ENCODE measurements around the gene LARGE2.

DNA sequence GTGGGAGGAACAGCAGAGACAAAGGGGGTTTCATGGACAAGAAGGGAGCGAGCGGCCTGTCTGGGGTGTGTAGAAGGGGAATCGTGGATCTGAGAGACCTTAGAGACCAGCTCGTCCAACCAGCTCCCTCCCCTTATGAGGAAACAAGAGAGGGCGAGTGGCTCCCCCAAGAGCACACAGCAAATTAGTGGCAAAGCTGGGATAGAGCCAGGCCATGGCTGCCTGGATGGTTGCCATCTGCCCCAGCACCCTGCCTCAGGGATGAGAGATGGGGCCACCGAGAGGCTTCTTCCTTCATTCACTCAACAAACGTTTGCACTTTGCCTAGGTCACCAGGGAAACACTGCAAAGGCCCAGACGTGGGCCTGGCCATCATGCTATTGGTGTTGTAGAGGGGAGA lies 32.9 kb upstream of the LARGE2 start:
- TF ChIP-seq, protein P1, sequence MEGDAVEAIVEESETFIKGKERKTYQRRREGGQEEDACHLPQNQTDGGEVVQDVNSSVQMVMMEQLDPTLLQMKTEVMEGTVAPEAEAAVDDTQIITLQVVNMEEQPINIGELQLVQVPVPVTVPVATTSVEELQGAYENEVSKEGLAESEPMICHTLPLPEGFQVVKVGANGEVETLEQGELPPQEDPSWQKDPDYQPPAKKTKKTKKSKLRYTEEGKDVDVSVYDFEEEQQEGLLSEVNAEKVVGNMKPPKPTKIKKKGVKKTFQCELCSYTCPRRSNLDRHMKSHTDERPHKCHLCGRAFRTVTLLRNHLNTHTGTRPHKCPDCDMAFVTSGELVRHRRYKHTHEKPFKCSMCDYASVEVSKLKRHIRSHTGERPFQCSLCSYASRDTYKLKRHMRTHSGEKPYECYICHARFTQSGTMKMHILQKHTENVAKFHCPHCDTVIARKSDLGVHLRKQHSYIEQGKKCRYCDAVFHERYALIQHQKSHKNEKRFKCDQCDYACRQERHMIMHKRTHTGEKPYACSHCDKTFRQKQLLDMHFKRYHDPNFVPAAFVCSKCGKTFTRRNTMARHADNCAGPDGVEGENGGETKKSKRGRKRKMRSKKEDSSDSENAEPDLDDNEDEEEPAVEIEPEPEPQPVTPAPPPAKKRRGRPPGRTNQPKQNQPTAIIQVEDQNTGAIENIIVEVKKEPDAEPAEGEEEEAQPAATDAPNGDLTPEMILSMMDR (IDR thresholded peaks at IDR 0.05; ENCODE audit: low read depth, low read length) = no peak
- TF ChIP-seq, protein P2, sequence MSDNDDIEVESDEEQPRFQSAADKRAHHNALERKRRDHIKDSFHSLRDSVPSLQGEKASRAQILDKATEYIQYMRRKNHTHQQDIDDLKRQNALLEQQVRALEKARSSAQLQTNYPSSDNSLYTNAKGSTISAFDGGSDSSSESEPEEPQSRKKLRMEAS (IDR thresholded peaks at IDR 0.05; ENCODE audit: low read depth, low read length) = no peak
- no peak for TF ChIP-seq POLR2A (IDR thresholded peaks at IDR 0.05; ENCODE audit: extremely low read depth, insufficient read length)

All from NB4 (cell line).